Left lung (tissue), 10 donors: Measurements from ENCODE around the gene NR2F1-AS1. TPM values are rescaled to one million over a fixed set of nuclear protein-coding genes. Genes with fewer than 3 reads are reported as not detected.

Source experiments
- ATAC-seq: fragments of 200-7000 bp; cut with Tn5 transposase; one replicate; pipeline ENCODE4 v1.9.1; 2020; ENCODE audit warnings: moderate library complexity
- DNase-seq, 4 donors: peaks; one replicate each; pipeline ENCODE4 v3.0.0-alpha.2; 2013 to 2020
- H3K27ac ChIP-seq, 2 donors: fragments of 200-600 bp; sonication (generic) in 1 of 2; one replicate each; pipeline versions ENCODE4 v1.5.0 to v1.8.0; 2020 to 2021
- H3K27me3 ChIP-seq, 2 donors: fragments of 200-600 bp; sonication (generic) in 1 of 2; one replicate each; pipeline versions ENCODE4 v1.5.0 to v1.8.0; 2020 to 2021
- H3K36me3 ChIP-seq, 2 donors: fragments of 200-600 bp; sonication (generic) in 1 of 2; one replicate each; pipeline versions ENCODE4 v1.5.0 to v1.8.0; 2020 to 2021
- H3K4me1 ChIP-seq, 2 donors: fragments of 200-600 bp; one replicate each; pipeline ENCODE4 v1.8.0; 2021
- H3K4me3 ChIP-seq, 2 donors: fragments of 200-600 bp; sonication (generic) in 1 of 2; one replicate each; pipeline versions ENCODE4 v1.5.0 to v1.8.0; 2020 to 2021; ENCODE audit warnings: mild to moderate bottlenecking in 1 of 2
- H3K9me3 ChIP-seq, 2 donors: fragments of 200-600 bp; sonication (generic) in 1 of 2; one replicate each; pipeline versions ENCODE4 v1.5.0 to v1.8.0; 2020 to 2021
- CTCF ChIP-seq, 2 donors: fragments of 200-600 bp; sonication (generic) in 1 of 2; IDR thresholded peaks; one replicate each; pipeline versions ENCODE4 v1.5.0 to v1.8.0; 2021; ENCODE audit warnings: antibody characterized with exemption in 2 of 2
- intact Hi-C, 2 donors: fragments of 100-400 bp; cut with DNase I; formaldehyde crosslinking; loops; one replicate each; pipeline versions ENCODE4 v1.11.2 to v1.14.2; 2022
- polyA plus RNA-seq, 6 donors: library from polyadenylated mRNA; unstranded; fragments of 120-200 nt; gene quantifications; one replicate each; pipeline ENCODE4 v1.2.1, GENCODE V29; 2013; ENCODE audit not compliant: insufficient read length in 6 of 6
- total RNA-seq, 2 donors: library from RNA; stranded (reverse); fragmentation: NEBNext Ultra II Directional; extraction: Animal tissue kit (Norgen Biotek cat#: 25700); gene quantifications; one replicate each; pipeline ENCODE4 v1.2.1, GENCODE V29; 2021
- donor health status: DM: no; HTN: yes; CAD: no.
- donor health status: DM: no; HTN: no; CAD: no.

The NR2F1-AS1 gene
- total and polyA plus RNA-seq, 8 donors = 10.5 to 66.3 (median 48.3) TPM

GRCh38 chr5:93385655-93386054 lies 195.4 kb downstream of the NR2F1-AS1 start:
- intact Hi-C loops = no loop called here
- no peak for ATAC-seq
- Histone ChIP-seq H3K27ac (no peak overlapping the region), H3K4me3 (no peak overlapping the region), H3K4me1 (no peaks in the 10 kb centered on the region), H3K9me3 (peaks cover 0 to under 1% of the 10 kb centered on the region in 2 donors), H3K36me3 (no peaks in the 10 kb centered on the region), H3K27me3 (no peaks in the 10 kb centered on the region)
- no peak for TF ChIP-seq CTCF (IDR thresholded peaks at IDR 0.05)
- DNase-seq = no peak

GRCh38 chr5:93384995-93385394 lies 196.0 kb downstream of the NR2F1-AS1 start:
- Histone ChIP-seq H3K36me3 (no peaks in the 10 kb centered on the region), H3K9me3 (no peaks in the 10 kb centered on the region)
- no peak for TF ChIP-seq CTCF (IDR thresholded peaks at IDR 0.05)

GRCh38 chr5:93384026-93384425 lies 197.0 kb downstream of the NR2F1-AS1 start:
- H3K27ac ChIP-seq = no peak overlapping the region
- intact Hi-C loops = no loop called here
- TF ChIP-seq CTCF (IDR thresholded peaks at IDR 0.05) = no peak
- no peak for ATAC-seq
- no peaks in the 10 kb centered on the region for H3K27me3 ChIP-seq
- no peaks in the 10 kb centered on the region for H3K9me3 ChIP-seq
- H3K36me3 ChIP-seq = no peaks in the 10 kb centered on the region
- no peak overlapping the region for H3K4me3 ChIP-seq
- DNase-seq = peak in 1 of 4 donors; percentile 55
- H3K4me1 ChIP-seq = no peaks in the 10 kb centered on the region

More at GRCh38 chr5:93384995-93385394, 196.0 kb downstream of the NR2F1-AS1 start:
- Histone ChIP-seq H3K4me1 (no peaks in the 10 kb centered on the region), H3K4me3 (no peak overlapping the region), H3K27ac (no peak overlapping the region), H3K27me3 (no peaks in the 10 kb centered on the region)
- ATAC-seq (no peak), DNase-seq (no peak)
- intact Hi-C loops = no loop called here

- no peak overlapping the region for H3K27ac ChIP-seq
- H3K4me1 ChIP-seq = no peaks in the 10 kb centered on the region
- no peaks in the 10 kb centered on the region for H3K27me3 ChIP-seq
- no peaks in the 10 kb centered on the region for H3K9me3 ChIP-seq
- ATAC-seq = no peak
- intact Hi-C loops = no loop called here
- TF ChIP-seq CTCF (IDR thresholded peaks at IDR 0.05) = no peak
- H3K36me3 ChIP-seq = no peaks in the 10 kb centered on the region
- no peak overlapping the region for H3K4me3 ChIP-seq
- DNase-seq = no peak
Measured at GRCh38 chr5:93382188-93382825, 198.7 kb downstream of the NR2F1-AS1 start.

- no peaks in the 10 kb centered on the region for H3K36me3 ChIP-seq
- no peak for TF ChIP-seq CTCF (IDR thresholded peaks at IDR 0.05)
- H3K27ac ChIP-seq = no peak overlapping the region
- H3K27me3 ChIP-seq = no peaks in the 10 kb centered on the region
- DNase-seq = no peak
- intact Hi-C loops = no loop called here
- ATAC-seq = no peak
- H3K9me3 ChIP-seq = peaks cover 0 to 4% of the 10 kb centered on the region in 2 donors
- no peak overlapping the region for H3K4me3 ChIP-seq
- H3K4me1 ChIP-seq = no peaks in the 10 kb centered on the region
Measured at GRCh38 chr5:93381057-93381456, 200.0 kb downstream of the NR2F1-AS1 start.
